Liver (tissue), 9 donors: Measurements from ENCODE around the gene GALNT6. TPM values are rescaled to one million over a fixed set of nuclear protein-coding genes. Genes with fewer than 3 reads are reported as not detected.

Experiments
- DNase-seq: peaks from one replicate; pipeline ENCODE4 v3.0.0-alpha.2; 2017; ENCODE audit warnings: low spot score
- H3K27ac ChIP-seq, 2 donors: one replicate each; pipeline ENCODE4 v1.7.0; 2013; ENCODE audit warnings: inconsistent platforms in 2 of 2, low read length in 2 of 2, control low read depth in 1 of 2, low read depth in 1 of 2, mild to moderate bottlenecking in 1 of 2
- H3K27me3 ChIP-seq, 4 donors: one replicate each; pipeline versions ENCODE4 v1.6.1 to v1.7.0; 2013; ENCODE audit warnings: low read length in 3 of 4, inconsistent platforms in 1 of 4, mild to moderate bottlenecking in 1 of 4, moderate library complexity in 1 of 4; ENCODE audit not compliant: control insufficient read depth in 4 of 4, insufficient read depth in 4 of 4
- H3K36me3 ChIP-seq, 4 donors: one replicate each; pipeline versions ENCODE4 v1.6.1 to v1.7.0; 2013; ENCODE audit warnings: low read length in 3 of 4, mild to moderate bottlenecking in 3 of 4, low read depth in 1 of 4, moderate library complexity in 1 of 4; ENCODE audit not compliant: control insufficient read depth in 4 of 4, insufficient read depth in 3 of 4
- H3K4me1 ChIP-seq, 4 donors: one replicate each; pipeline versions ENCODE4 v1.6.1 to v1.7.0; 2013; ENCODE audit warnings: low read length in 3 of 4, mild to moderate bottlenecking in 3 of 4, moderate library complexity in 1 of 4; ENCODE audit not compliant: control insufficient read depth in 4 of 4, insufficient read depth in 4 of 4
- H3K4me3 ChIP-seq, 3 donors: one replicate each; pipeline versions ENCODE4 v1.6.1 to v1.7.0; 2013; ENCODE audit warnings: low read length in 3 of 3, control low read depth in 1 of 3, low read depth in 1 of 3, mild to moderate bottlenecking in 1 of 3
- H3K9ac ChIP-seq, 2 donors: one replicate each; pipeline ENCODE4 v1.7.0; 2013; ENCODE audit warnings: low read length in 2 of 2, mild to moderate bottlenecking in 2 of 2, moderate library complexity in 2 of 2, control low read depth in 1 of 2, low read depth in 1 of 2
- H3K9me3 ChIP-seq, 4 donors: one replicate each; pipeline versions ENCODE4 v1.6.1 to v1.7.0; 2013; ENCODE audit warnings: low read length in 3 of 4; ENCODE audit not compliant: control insufficient read depth in 4 of 4
- ATF3 ChIP-seq: IDR thresholded peaks from 2 replicates; pipeline ENCODE4 v1.6.1; 2016; ENCODE audit warnings: antibody characterized with exemption
- CTCF ChIP-seq: fragments of 150-350 bp; IDR thresholded peaks from 2 replicates; pipeline ENCODE4 v1.5.1; 2017; ENCODE audit warnings: improper control_type of control experiment, low read depth, low read length; ENCODE audit not compliant: missing input control
- EGR1 ChIP-seq, 2 donors: IDR thresholded peaks; 2 replicates each; pipeline ENCODE4 v1.6.1; 2016 to 2018; ENCODE audit warnings: antibody characterized with exemption in 2 of 2, low read depth in 2 of 2
- FOXA1 ChIP-seq: IDR thresholded peaks from 2 replicates; pipeline ENCODE4 v1.6.1; 2016; ENCODE audit warnings: antibody characterized with exemption
- FOXA2 ChIP-seq: IDR thresholded peaks from 2 replicates; pipeline ENCODE4 v1.6.1; 2016; ENCODE audit warnings: antibody characterized with exemption
- GABPA ChIP-seq, 2 donors: IDR thresholded peaks in 1 of 2; conservative IDR thresholded peaks in 1 of 2; 2 replicates each; pipeline ENCODE4 v1.6.1; 2016; ENCODE audit warnings: antibody characterized with exemption in 2 of 2, mild to moderate bottlenecking in 1 of 2, moderate library complexity in 1 of 2
- HNF4A ChIP-seq, 2 donors: conservative IDR thresholded peaks; 2 replicates each; pipeline ENCODE4 v1.6.1; 2016; ENCODE audit warnings: antibody characterized with exemption in 2 of 2, mild to moderate bottlenecking in 2 of 2
- HNF4G ChIP-seq: IDR thresholded peaks from 2 replicates; pipeline ENCODE4 v1.6.1; 2016; ENCODE audit warnings: antibody characterized with exemption
- JUND ChIP-seq, 2 donors: IDR thresholded peaks; 2 replicates each; pipeline ENCODE4 v1.6.1; 2016; ENCODE audit warnings: antibody characterized with exemption in 2 of 2
- NR2F2 ChIP-seq: IDR thresholded peaks from 2 replicates; pipeline ENCODE4 v1.6.1; 2016; ENCODE audit warnings: antibody characterized with exemption
- RAD21 ChIP-seq, 2 donors: IDR thresholded peaks; 2 replicates each; pipeline ENCODE4 v1.6.1; 2016; ENCODE audit warnings: antibody characterized with exemption in 2 of 2, mild to moderate bottlenecking in 2 of 2
- REST ChIP-seq: IDR thresholded peaks from 2 replicates; pipeline ENCODE4 v1.6.1; 2016; ENCODE audit warnings: antibody characterized with exemption, mild to moderate bottlenecking
- RXRA ChIP-seq, 2 donors: IDR thresholded peaks; 2 replicates each; pipeline ENCODE4 v1.6.1; 2017 to 2018; ENCODE audit warnings: antibody characterized with exemption in 2 of 2, mild to moderate bottlenecking in 1 of 2
- SP1 ChIP-seq: IDR thresholded peaks from 2 replicates; pipeline ENCODE4 v1.6.1; 2018; ENCODE audit warnings: antibody characterized with exemption, mild to moderate bottlenecking
- TAF1 ChIP-seq: conservative IDR thresholded peaks from 2 replicates; pipeline ENCODE4 v1.6.1; 2016; ENCODE audit warnings: antibody characterized with exemption, mild to moderate bottlenecking
- YY1 ChIP-seq: IDR thresholded peaks from 2 replicates; pipeline ENCODE4 v1.6.1; 2016; ENCODE audit warnings: antibody characterized with exemption, mild to moderate bottlenecking
- WGBS: extraction: QIAGEN DNeasy Blood & Tissue Kit; methylation state at CpG from one replicate; pipeline ENCODE4 v1.1.7; 2013; 5-methylcytosine and 5-hydroxymethylcytosine counted together
- polyA plus RNA-seq, 2 donors: library from polyadenylated mRNA; stranded (reverse) in 1 of 2; unstranded in 1 of 2; fragments of 200-250 nt in 1 of 2; fragments of >200 nt in 1 of 2; fragmentation: Nextera tagmentation in 1 of 2; extraction: Ambion mirVana in 1 of 2; gene quantifications; one replicate each; pipeline versions ENCODE4 v1.2.1 to v1.2.3, GENCODE V29; 2013 to 2015
- total RNA-seq, 2 donors: library from RNA; depleted of rRNA; stranded (reverse); fragments of >200 nt; gene quantifications; one replicate each; pipeline ENCODE4 v1.2.3, GENCODE V29; 2014
- TF ChIP-seq, protein P1 (sequence below): IDR thresholded peaks from 2 replicates; pipeline ENCODE4 v1.6.1; 2016; ENCODE audit warnings: antibody characterized with exemption
- TF ChIP-seq, protein P2 (sequence below): IDR thresholded peaks from 2 replicates; pipeline ENCODE4 v1.6.1; 2016; ENCODE audit warnings: antibody characterized with exemption
- donor health status: healthy.
- donor health status: healthy.
- donor health status: healthy.
- donor health status: healthy.
- donor health status: healthy.

GALNT6 gene
- total and polyA plus RNA-seq, 4 donors, result 0.40 to 24.1 (median 1.2) TPM

DNA sequence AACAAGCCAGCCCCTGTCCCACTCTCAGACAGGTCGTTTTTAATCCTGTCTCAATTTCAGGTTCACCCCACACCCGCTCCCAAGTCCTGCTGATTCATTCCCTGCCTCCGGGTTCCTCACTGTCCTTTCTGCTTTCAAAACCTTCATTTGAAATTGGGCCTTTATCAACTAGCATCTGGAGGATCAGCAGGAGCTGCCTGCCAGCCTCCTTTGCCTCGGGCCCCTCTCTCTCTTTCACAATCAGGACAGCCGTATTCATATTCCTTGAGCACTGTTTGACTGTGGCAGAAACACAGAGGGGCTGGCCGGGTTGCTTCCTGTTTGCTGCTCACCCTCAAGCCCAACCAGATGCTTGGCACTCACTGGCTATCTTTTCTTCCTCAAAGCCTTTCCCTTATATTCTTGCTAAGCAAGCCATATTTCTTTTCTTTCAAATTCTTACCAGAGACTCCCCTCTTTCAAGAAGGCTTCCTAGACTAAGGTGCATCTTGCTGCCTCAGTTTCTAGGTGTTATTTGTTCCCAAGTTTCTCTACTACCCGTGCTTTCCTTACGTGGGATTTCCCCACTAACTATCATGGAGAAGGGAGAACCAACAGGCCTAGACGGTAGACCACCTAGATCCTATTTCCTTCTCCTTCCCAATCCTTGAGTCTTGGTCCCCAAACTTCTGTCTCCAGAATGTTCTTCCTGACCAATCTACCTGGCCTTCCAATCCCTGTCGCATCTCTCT, 3.0 kb downstream of the GALNT6 start:
- WGBS, result 74% methylated on average over 10 of the region's 10 CpGs

GRCh38 chr12:51386351-51386750, 4.9 kb downstream of the GALNT6 start:
- Histone ChIP-seq H3K27ac (no peak overlapping the region), H3K9ac (no peak overlapping the region), H3K27me3 (no peaks in the 10 kb centered on the region), H3K36me3 (no peaks in the 10 kb centered on the region), H3K4me3 (no peak overlapping the region), H3K4me1 (peaks cover 0 to 5% (median 2%) of the 10 kb centered on the region in 4 donors), H3K9me3 (no peaks in the 10 kb centered on the region)
- WGBS, result 80% methylated on average over 4 of the region's 4 CpGs
- no peak for DNase-seq
- TF ChIP-seq ATF3, result no peak
- TF ChIP-seq, protein P1, sequence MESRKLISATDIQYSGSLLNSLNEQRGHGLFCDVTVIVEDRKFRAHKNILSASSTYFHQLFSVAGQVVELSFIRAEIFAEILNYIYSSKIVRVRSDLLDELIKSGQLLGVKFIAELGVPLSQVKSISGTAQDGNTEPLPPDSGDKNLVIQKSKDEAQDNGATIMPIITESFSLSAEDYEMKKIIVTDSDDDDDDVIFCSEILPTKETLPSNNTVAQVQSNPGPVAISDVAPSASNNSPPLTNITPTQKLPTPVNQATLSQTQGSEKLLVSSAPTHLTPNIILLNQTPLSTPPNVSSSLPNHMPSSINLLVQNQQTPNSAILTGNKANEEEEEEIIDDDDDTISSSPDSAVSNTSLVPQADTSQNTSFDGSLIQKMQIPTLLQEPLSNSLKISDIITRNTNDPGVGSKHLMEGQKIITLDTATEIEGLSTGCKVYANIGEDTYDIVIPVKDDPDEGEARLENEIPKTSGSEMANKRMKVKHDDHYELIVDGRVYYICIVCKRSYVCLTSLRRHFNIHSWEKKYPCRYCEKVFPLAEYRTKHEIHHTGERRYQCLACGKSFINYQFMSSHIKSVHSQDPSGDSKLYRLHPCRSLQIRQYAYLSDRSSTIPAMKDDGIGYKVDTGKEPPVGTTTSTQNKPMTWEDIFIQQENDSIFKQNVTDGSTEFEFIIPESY, result no peak
- no peak for TF ChIP-seq CTCF
- no peak for TF ChIP-seq JUND (IDR thresholded peaks at IDR 0.05)
- no peak for TF ChIP-seq FOXA1
- TF ChIP-seq TAF1, result no peak
- TF ChIP-seq HNF4G, result no peak
- no peak for TF ChIP-seq HNF4A (conservative IDR thresholded peaks at IDR 0.05)
- TF ChIP-seq RAD21 (IDR thresholded peaks at IDR 0.05), result no peak
- TF ChIP-seq EGR1 (IDR thresholded peaks at IDR 0.05; ENCODE audit: low read depth in 2 of 2), result no peak
- TF ChIP-seq GABPA (IDR thresholded peaks at IDR 0.05 in 1 of 2, conservative IDR thresholded peaks at IDR 0.05 in 1 of 2), result no peak
- TF ChIP-seq YY1, result no peak
- TF ChIP-seq FOXA2, result no peak
- TF ChIP-seq, protein P2, sequence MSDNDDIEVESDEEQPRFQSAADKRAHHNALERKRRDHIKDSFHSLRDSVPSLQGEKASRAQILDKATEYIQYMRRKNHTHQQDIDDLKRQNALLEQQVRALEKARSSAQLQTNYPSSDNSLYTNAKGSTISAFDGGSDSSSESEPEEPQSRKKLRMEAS, result no peak
- TF ChIP-seq RXRA (IDR thresholded peaks at IDR 0.05), result no peak
- no peak for TF ChIP-seq SP1
- no peak for TF ChIP-seq NR2F2
- no peak for TF ChIP-seq REST

More for the DNA sequence above, 3.0 kb downstream of the GALNT6 start:
- H3K9me3 ChIP-seq, result no peaks in the 10 kb centered on the region
- H3K27ac ChIP-seq, result no peak overlapping the region
- no peaks in the 10 kb centered on the region for H3K36me3 ChIP-seq
- no peak for TF ChIP-seq JUND (IDR thresholded peaks at IDR 0.05)
- H3K27me3 ChIP-seq, result no peaks in the 10 kb centered on the region
- H3K4me1 ChIP-seq, result peaks cover 2 to 12% (median 7%) of the 10 kb centered on the region in 4 donors
- peak; percentile 54 for DNase-seq
- no peak overlapping the region for H3K9ac ChIP-seq
- H3K4me3 ChIP-seq, result no peak overlapping the region
